Sigmoid colon (tissue), 7 donors: ENCODE results near the gene SUPT3H. TPM values are rescaled to one million over a fixed set of nuclear protein-coding genes. Genes with fewer than 3 reads are reported as not detected.

Experiments used
- DNase-seq: peaks from one replicate; pipeline ENCODE4 v3.0.0-alpha.2; 2019
- H3K27ac ChIP-seq, 4 donors: fragments of 200-600 bp; sonication (generic); one replicate each; pipeline ENCODE4 v1.5.1; 2016 to 2019; ENCODE audit warnings: mild to moderate bottlenecking in 1 of 4
- H3K27me3 ChIP-seq, 3 donors: fragments of 200-600 bp; sonication (generic); one replicate each; pipeline ENCODE4 v1.5.1; 2019; ENCODE audit warnings: mild to moderate bottlenecking in 1 of 3
- H3K36me3 ChIP-seq, 4 donors: fragments of 200-600 bp; sonication (generic); one replicate each; pipeline ENCODE4 v1.5.1; 2016 to 2019
- H3K4me1 ChIP-seq, 4 donors: fragments of 200-600 bp; sonication (generic); one replicate each; pipeline ENCODE4 v1.5.1; 2017 to 2019
- H3K4me3 ChIP-seq, 4 donors: fragments of 200-600 bp; sonication (generic); one replicate each; pipeline ENCODE4 v1.5.1; 2017 to 2019; ENCODE audit warnings: mild to moderate bottlenecking in 2 of 4, moderate library complexity in 1 of 4
- H3K9me3 ChIP-seq, 4 donors: fragments of 200-600 bp in 3 of 4; sonication (generic) in 3 of 4; one replicate each; pipeline versions ENCODE4 v1.5.1 to v1.6.1; 2013 to 2019
- CTCF ChIP-seq, 4 experiments: fragments of 450-650 bp in 3 of 4; fragments of 200-600 bp in 1 of 4; IDR thresholded peaks; one replicate each; pipeline ENCODE4 v1.5.1; 2016 to 2019; ENCODE audit warnings: antibody characterized with exemption in 4 of 4, mild to moderate bottlenecking in 3 of 4, moderate library complexity in 2 of 4
- EP300 ChIP-seq, 4 donors: sonication (generic); formaldehyde crosslinking; IDR thresholded peaks; one replicate each; pipeline ENCODE4 v1.6.1; 2017; ENCODE audit warnings: antibody characterized with exemption in 4 of 4
- POLR2A ChIP-seq, 2 donors: fragments of 450-650 bp; IDR thresholded peaks; one replicate each; pipeline ENCODE4 v1.6.1; 2016; ENCODE audit warnings: antibody characterized with exemption in 2 of 2, mild to moderate bottlenecking in 2 of 2, moderate library complexity in 2 of 2
- POLR2AphosphoS5 ChIP-seq, 4 donors: sonication (generic); formaldehyde crosslinking; IDR thresholded peaks; one replicate each; pipeline ENCODE4 v1.6.1; 2017; ENCODE audit warnings: antibody characterized with exemption in 4 of 4
- WGBS, 2 donors: extraction: QIAGEN DNeasy Blood & Tissue Kit; methylation state at CpG; one replicate each; pipeline ENCODE4 v1.1.7; 2013; 5-methylcytosine and 5-hydroxymethylcytosine counted together
- intact Hi-C: fragments of 100-400 bp; cut with DNase I; formaldehyde crosslinking; loops from one replicate; pipeline ENCODE4 v1.15.1; 2023
- polyA plus RNA-seq, 3 donors: library from polyadenylated mRNA; stranded (reverse); fragments of 200-250 nt; gene quantifications; one replicate each; pipeline ENCODE4 v1.2.3, GENCODE V29; 2013
- total RNA-seq, 4 donors: library from RNA; depleted of rRNA; stranded (reverse); fragments of >200 nt; gene quantifications; one replicate each; pipeline ENCODE4 v1.1.0, GENCODE V29; 2016
- donor health status: healthy with polysubstance abuse.
- donor health status: Bipolar disorder and iron deficiency.
- donor health status: healthy.

Gene SUPT3H
- total and polyA plus RNA-seq, 7 donors = 1.6 to 18.2 (median 10.6) TPM

- peak overlapping the region; percentile 97 for H3K27ac ChIP-seq
- WGBS, 2 donors = 37 to 46% methylated on average over 11 of the region's 11 CpGs
- peak overlapping the region; percentile 79 to 90 (median 86) for H3K4me3 ChIP-seq
- H3K4me1 ChIP-seq = peaks cover 0 to 17% (median 8%) of the 10 kb centered on the region in 4 donors
- H3K27me3 ChIP-seq = no peaks in the 10 kb centered on the region
- no peaks in the 10 kb centered on the region for H3K9me3 ChIP-seq
- intact Hi-C loops = loop anchor here (1.0 to 10.0 kb wide), 3 partner anchors 45 to 722 kb away; no protein-coding TSS in a partner anchor
- H3K36me3 ChIP-seq = no peaks in the 10 kb centered on the region
- no peak for DNase-seq
- TF ChIP-seq POLR2AphosphoS5 (IDR thresholded peaks at IDR 0.05) = no peak
- TF ChIP-seq POLR2A (IDR thresholded peaks at IDR 0.05) = no peak
- no peak for TF ChIP-seq CTCF (IDR thresholded peaks at IDR 0.05)
Observed at GRCh38 chr6:45376310-45377042, 1.3 kb downstream of the SUPT3H start.

GRCh38 chr6:45375449-45375848 lies 2.3 kb downstream of the SUPT3H start:
- 74 to 87% methylated on average over 3 of the region's 3 CpGs for WGBS, 2 donors
- TF ChIP-seq EP300 (IDR thresholded peaks at IDR 0.05) (no peak), POLR2AphosphoS5 (IDR thresholded peaks at IDR 0.05) (no peak), CTCF (IDR thresholded peaks at IDR 0.05) (no peak), POLR2A (IDR thresholded peaks at IDR 0.05) (no peak)
- peaks cover 0 to 17% (median 8%) of the 10 kb centered on the region in 4 donors for H3K4me1 ChIP-seq
- no peaks in the 10 kb centered on the region for H3K36me3 ChIP-seq
- DNase-seq = no peak
- intact Hi-C loops = loop anchor here (5.0 to 10.0 kb wide), 2 partner anchors 217 to 721 kb away; no protein-coding TSS in a partner anchor
- H3K9me3 ChIP-seq = no peaks in the 10 kb centered on the region
- H3K27me3 ChIP-seq = no peaks in the 10 kb centered on the region
- no peak overlapping the region for H3K4me3 ChIP-seq
- no peak overlapping the region for H3K27ac ChIP-seq

- no peak for DNase-seq
- Histone ChIP-seq H3K27me3 (no peaks in the 10 kb centered on the region), H3K4me3 (no peak overlapping the region), H3K27ac (no peak overlapping the region), H3K9me3 (no peaks in the 10 kb centered on the region), H3K4me1 (peaks cover 0 to 11% (median 5%) of the 10 kb centered on the region in 4 donors), H3K36me3 (no peaks in the 10 kb centered on the region)
- TF ChIP-seq EP300 (IDR thresholded peaks at IDR 0.05) = no peak
- no peak for TF ChIP-seq CTCF (IDR thresholded peaks at IDR 0.05)
- TF ChIP-seq POLR2A (IDR thresholded peaks at IDR 0.05) = no peak
- TF ChIP-seq POLR2AphosphoS5 (IDR thresholded peaks at IDR 0.05) = no peak
- intact Hi-C loops = loop anchor here (10.0 kb wide), 1 partner anchor 717 kb away; no protein-coding TSS in a partner anchor
- WGBS, 2 donors = 91 to 94% methylated on average over 3 of the region's 3 CpGs
Observed at GRCh38 chr6:45371924-45372573, 5.7 kb downstream of the SUPT3H start.

- no peak for DNase-seq
Observed at GRCh38 chr6:45369870-45370269, 7.9 kb downstream of the SUPT3H start.

More at GRCh38 chr6:45369870-45370269, 7.9 kb downstream of the SUPT3H start:
- TF ChIP-seq POLR2A (IDR thresholded peaks at IDR 0.05) (no peak), POLR2AphosphoS5 (IDR thresholded peaks at IDR 0.05) (no peak), EP300 (IDR thresholded peaks at IDR 0.05) (no peak), CTCF (IDR thresholded peaks at IDR 0.05) (no peak)
- 89 to 91% methylated on average over 1 of the region's 1 CpG for WGBS, 2 donors
- intact Hi-C loops = loop anchor here (10.0 kb wide), 1 partner anchor 715 kb away; no protein-coding TSS in a partner anchor
- Histone ChIP-seq H3K27ac (no peak overlapping the region), H3K27me3 (no peaks in the 10 kb centered on the region), H3K4me3 (no peak overlapping the region), H3K36me3 (no peaks in the 10 kb centered on the region), H3K4me1 (no peaks in the 10 kb centered on the region), H3K9me3 (no peaks in the 10 kb centered on the region)
